Muscle layer of colon (tissue), 2 donors: Measurements from ENCODE around the gene SERPIND1.

ENCODE experiments used
- H3K27ac ChIP-seq: one replicate; pipeline ENCODE4 v1.7.0; 2013; ENCODE audit warnings: low read depth, mild to moderate bottlenecking, low read length, moderate library complexity
- H3K27me3 ChIP-seq, 2 donors: one replicate each; pipeline ENCODE4 v1.7.0; 2013; ENCODE audit warnings: low read length in 2 of 2, mild to moderate bottlenecking in 2 of 2; ENCODE audit not compliant: insufficient read depth in 2 of 2, control insufficient read depth in 1 of 2
- H3K36me3 ChIP-seq: one replicate; pipeline ENCODE4 v1.7.0; 2013; ENCODE audit warnings: mild to moderate bottlenecking, low read length; ENCODE audit not compliant: insufficient read depth
- H3K4me1 ChIP-seq: one replicate; pipeline ENCODE4 v1.7.0; 2013; ENCODE audit warnings: mild to moderate bottlenecking, low read length; ENCODE audit not compliant: insufficient read depth
- H3K4me3 ChIP-seq, 2 donors: one replicate each; pipeline ENCODE4 v1.7.0; 2013; ENCODE audit warnings: low read length in 2 of 2, low read depth in 1 of 2, mild to moderate bottlenecking in 1 of 2, moderate library complexity in 1 of 2
- H3K9ac ChIP-seq: one replicate; pipeline ENCODE4 v1.7.0; 2013; ENCODE audit warnings: low read length
- H3K9me3 ChIP-seq: one replicate; pipeline ENCODE4 v1.7.0; 2013; ENCODE audit warnings: mild to moderate bottlenecking, low read length
- donor health status: abdominal sarcoma.
- donor health status: Adenocarcinoma of cecum.

Gene SERPIND1

GRCh38 chr22:20779818-20780158 is 5.9 kb downstream of the SERPIND1 start:
- no peaks in the 10 kb centered on the region for H3K9me3 ChIP-seq
- no peak overlapping the region for H3K27ac ChIP-seq
- no peaks in the 10 kb centered on the region for H3K36me3 ChIP-seq
- H3K4me3 ChIP-seq: no peak overlapping the region
- H3K4me1 ChIP-seq: no peaks in the 10 kb centered on the region
- H3K27me3 ChIP-seq: no peaks in the 10 kb centered on the region
- no peak overlapping the region for H3K9ac ChIP-seq

GRCh38 chr22:20781272-20781990 is 7.5 kb downstream of the SERPIND1 start:
- Histone ChIP-seq H3K36me3 (peaks cover 7% of the 10 kb centered on the region), H3K9ac (no peak overlapping the region), H3K27me3 (no peaks in the 10 kb centered on the region), H3K9me3 (no peaks in the 10 kb centered on the region), H3K4me1 (no peaks in the 10 kb centered on the region), H3K4me3 (no peak overlapping the region), H3K27ac (no peak overlapping the region)

- H3K27ac ChIP-seq: no peak overlapping the region
- no peaks in the 10 kb centered on the region for H3K9me3 ChIP-seq
- H3K9ac ChIP-seq: no peak overlapping the region
- H3K4me3 ChIP-seq: no peak overlapping the region
- peaks cover 14% of the 10 kb centered on the region for H3K36me3 ChIP-seq
- no peaks in the 10 kb centered on the region for H3K27me3 ChIP-seq
- no peaks in the 10 kb centered on the region for H3K4me1 ChIP-seq
Measured at GRCh38 chr22:20782083-20782482, 8.2 kb downstream of the SERPIND1 start.

GRCh38 chr22:20782596-20783299 is 8.8 kb downstream of the SERPIND1 start:
- H3K9me3 ChIP-seq: no peaks in the 10 kb centered on the region
- no peaks in the 10 kb centered on the region for H3K27me3 ChIP-seq
- H3K4me1 ChIP-seq: no peaks in the 10 kb centered on the region
- no peak overlapping the region for H3K4me3 ChIP-seq
- no peak overlapping the region for H3K27ac ChIP-seq
- peaks cover 19% of the 10 kb centered on the region for H3K36me3 ChIP-seq
- no peak overlapping the region for H3K9ac ChIP-seq

GRCh38 chr22:20783300-20783673 is 9.4 kb downstream of the SERPIND1 start:
- Histone ChIP-seq H3K9me3 (no peaks in the 10 kb centered on the region), H3K4me1 (no peaks in the 10 kb centered on the region), H3K4me3 (no peak overlapping the region), H3K9ac (no peak overlapping the region), H3K27me3 (no peaks in the 10 kb centered on the region), H3K36me3 (peaks cover 24% of the 10 kb centered on the region), H3K27ac (no peak overlapping the region)

GRCh38 chr22:20783844-20784723 is 10.2 kb downstream of the SERPIND1 start:
- peaks cover 27% of the 10 kb centered on the region for H3K36me3 ChIP-seq
- H3K9me3 ChIP-seq: no peaks in the 10 kb centered on the region
- H3K4me1 ChIP-seq: no peaks in the 10 kb centered on the region
- no peak overlapping the region for H3K4me3 ChIP-seq
- H3K27me3 ChIP-seq: no peaks in the 10 kb centered on the region
- no peak overlapping the region for H3K9ac ChIP-seq
- no peak overlapping the region for H3K27ac ChIP-seq

- H3K27me3 ChIP-seq: no peaks in the 10 kb centered on the region
- no peaks in the 10 kb centered on the region for H3K9me3 ChIP-seq
- H3K9ac ChIP-seq: no peak overlapping the region
- H3K4me3 ChIP-seq: no peak overlapping the region
- H3K27ac ChIP-seq: no peak overlapping the region
- no peaks in the 10 kb centered on the region for H3K4me1 ChIP-seq
- peaks cover 27% of the 10 kb centered on the region for H3K36me3 ChIP-seq
Measured at GRCh38 chr22:20785415-20785814, 11.5 kb downstream of the SERPIND1 start.

- Histone ChIP-seq H3K4me3 (no peak overlapping the region), H3K9me3 (no peaks in the 10 kb centered on the region), H3K36me3 (peaks cover 27% of the 10 kb centered on the region), H3K27ac (no peak overlapping the region), H3K27me3 (no peaks in the 10 kb centered on the region), H3K9ac (no peak overlapping the region), H3K4me1 (no peaks in the 10 kb centered on the region)
Measured at GRCh38 chr22:20786048-20786447, 12.1 kb downstream of the SERPIND1 start.

GRCh38 chr22:20786536-20786979 is 12.6 kb downstream of the SERPIND1 start:
- Histone ChIP-seq H3K4me3 (no peak overlapping the region), H3K9me3 (no peaks in the 10 kb centered on the region), H3K36me3 (peaks cover 27% of the 10 kb centered on the region), H3K4me1 (no peaks in the 10 kb centered on the region), H3K27me3 (no peaks in the 10 kb centered on the region), H3K9ac (no peak overlapping the region), H3K27ac (no peak overlapping the region)

GRCh38 chr22:20787223-20787622 is 13.3 kb downstream of the SERPIND1 start:
- Histone ChIP-seq H3K4me1 (no peaks in the 10 kb centered on the region), H3K27me3 (no peaks in the 10 kb centered on the region), H3K9me3 (no peaks in the 10 kb centered on the region), H3K27ac (no peak overlapping the region), H3K9ac (no peak overlapping the region), H3K4me3 (no peak overlapping the region), H3K36me3 (peaks cover 27% of the 10 kb centered on the region)

- H3K4me3 ChIP-seq: no peak overlapping the region
- no peak overlapping the region for H3K9ac ChIP-seq
- no peaks in the 10 kb centered on the region for H3K27me3 ChIP-seq
- H3K36me3 ChIP-seq: peaks cover 27% of the 10 kb centered on the region
- no peaks in the 10 kb centered on the region for H3K9me3 ChIP-seq
- no peaks in the 10 kb centered on the region for H3K4me1 ChIP-seq
- no peak overlapping the region for H3K27ac ChIP-seq
Measured at GRCh38 chr22:20787746-20788626, 14.1 kb downstream of the SERPIND1 start.
